H9 (cell line): Measurements from ENCODE around the gene TP53TG5. TPM values are rescaled to one million over a fixed set of nuclear protein-coding genes. Genes with fewer than 3 reads are reported as not detected.

ENCODE experiments used
- DNase-seq: peaks from one replicate; pipeline ENCODE4 v3.0.0-alpha.2; 2017
- H2AFZ ChIP-seq: one replicate; pipeline ENCODE4 v1.6.1; 2013; ENCODE audit warnings: mild to moderate bottlenecking, low read length, control low read depth, moderate library complexity
- H2AK5ac ChIP-seq: 2 replicates; pipeline ENCODE4 v1.6.1; 2013; ENCODE audit warnings: low read length, control low read depth, mixed read lengths; ENCODE audit not compliant: insufficient read length
- H2BK120ac ChIP-seq: one replicate; pipeline ENCODE4 v1.6.1; 2013; ENCODE audit warnings: low read depth, mild to moderate bottlenecking, low read length, control low read depth, inconsistent platforms; ENCODE audit not compliant: poor library complexity, severe bottlenecking
- H2BK12ac ChIP-seq: 2 replicates; pipeline ENCODE4 v1.6.1; 2013; ENCODE audit warnings: low read length, control low read depth, mixed read lengths, low read depth; ENCODE audit not compliant: insufficient read length
- H2BK15ac ChIP-seq: 2 replicates; pipeline ENCODE4 v1.6.1; 2013; ENCODE audit warnings: low read depth, low read length, control low read depth
- H2BK20ac ChIP-seq: one replicate; pipeline ENCODE4 v1.6.1; 2013; ENCODE audit warnings: low read depth, mild to moderate bottlenecking, low read length, control low read depth, inconsistent platforms; ENCODE audit not compliant: poor library complexity, severe bottlenecking
- H2BK5ac ChIP-seq: 2 replicates; pipeline ENCODE4 v1.6.1; 2013; ENCODE audit warnings: low read length, control low read depth, mixed read lengths; ENCODE audit not compliant: insufficient read length
- H3K14ac ChIP-seq: 2 replicates; pipeline ENCODE4 v1.6.1; 2013; ENCODE audit warnings: low read length, control low read depth; ENCODE audit not compliant: insufficient read depth
- H3K18ac ChIP-seq: 2 replicates; pipeline ENCODE4 v1.6.1; 2013; ENCODE audit warnings: low read depth, mild to moderate bottlenecking, mixed read lengths, low read length, control low read depth; ENCODE audit not compliant: insufficient read length
- H3K23ac ChIP-seq: 2 replicates; pipeline ENCODE4 v1.6.1; 2013; ENCODE audit warnings: low read length, control low read depth, mixed read lengths, low read depth; ENCODE audit not compliant: insufficient read length
- H3K23me2 ChIP-seq: 2 replicates; pipeline ENCODE4 v1.6.1; 2013; ENCODE audit warnings: low read depth, mild to moderate bottlenecking, mixed read lengths, low read length, control low read depth; ENCODE audit not compliant: insufficient read length, poor library complexity, severe bottlenecking
- H3K27ac ChIP-seq: 2 replicates; pipeline ENCODE4 v1.5.1; 2013; ENCODE audit warnings: low read length, control low read depth, mixed read lengths, low read depth; ENCODE audit not compliant: insufficient read length
- H3K27me3 ChIP-seq: 2 replicates; pipeline ENCODE4 v1.6.1; 2013; ENCODE audit warnings: low read length, control low read depth, inconsistent platforms; ENCODE audit not compliant: insufficient read depth
- H3K4ac ChIP-seq: 2 replicates; pipeline ENCODE4 v1.6.1; 2013; ENCODE audit warnings: low read depth, mild to moderate bottlenecking, control low read depth, inconsistent platforms, low read length, moderate library complexity
- H3K4me1 ChIP-seq: 2 replicates; pipeline ENCODE4 v1.6.1; 2013; ENCODE audit warnings: low read length, control low read depth, inconsistent platforms; ENCODE audit not compliant: insufficient read depth
- H3K4me2 ChIP-seq: 2 replicates; pipeline ENCODE4 v1.6.1; 2013; ENCODE audit warnings: low read length, control low read depth, mixed read lengths; ENCODE audit not compliant: insufficient read length, insufficient read depth
- H3K56ac ChIP-seq: 2 replicates; pipeline ENCODE4 v1.6.1; 2013; ENCODE audit warnings: low read depth, mild to moderate bottlenecking, mixed read lengths, low read length, control low read depth; ENCODE audit not compliant: insufficient read length
- H3K79me1 ChIP-seq: 2 replicates; pipeline ENCODE4 v1.6.1; 2013; ENCODE audit warnings: low read depth, mild to moderate bottlenecking, moderate library complexity, low read length, control low read depth, inconsistent platforms; ENCODE audit not compliant: insufficient read depth, poor library complexity, severe bottlenecking
- H3K79me2 ChIP-seq: 2 replicates; pipeline ENCODE4 v1.6.1; 2013; ENCODE audit warnings: low read length, control low read depth, inconsistent platforms; ENCODE audit not compliant: insufficient read depth
- H3K9ac ChIP-seq: 2 replicates; pipeline ENCODE4 v1.6.1; 2013; ENCODE audit warnings: low read length, control low read depth, mixed read lengths; ENCODE audit not compliant: insufficient read length; ENCODE audit errors: extremely low read depth
- H3K9me3 ChIP-seq: one replicate; pipeline ENCODE4 v1.6.1; 2013; ENCODE audit warnings: low read depth, low read length, inconsistent platforms; ENCODE audit not compliant: control insufficient read depth
- H3T11ph ChIP-seq: one replicate; pipeline ENCODE4 v1.6.1; 2013; ENCODE audit warnings: mild to moderate bottlenecking, low read length, control low read depth, inconsistent platforms
- H4K20me1 ChIP-seq: one replicate; pipeline ENCODE4 v1.6.1; 2013; ENCODE audit not compliant: control insufficient read depth, insufficient read length, insufficient read depth
- H4K5ac ChIP-seq: 2 replicates; pipeline ENCODE4 v1.6.1; 2013; ENCODE audit warnings: low read depth, mild to moderate bottlenecking, mixed read lengths, low read length, control low read depth; ENCODE audit not compliant: insufficient read length
- H4K8ac ChIP-seq: replicated peaks from 2 replicates; pipeline ENCODE4 v1.6.1; 2013; ENCODE audit warnings: low read length, control low read depth, mixed read lengths, low read depth; ENCODE audit not compliant: insufficient read length
- H4K91ac ChIP-seq: 2 replicates; pipeline ENCODE4 v1.6.1; 2013; ENCODE audit warnings: low read depth, mild to moderate bottlenecking, moderate library complexity, mixed read lengths, low read length, control low read depth; ENCODE audit not compliant: insufficient read length
- H3K27ac Mint-ChIP-seq, 3 experiments: 2 replicates in 2 of 3; 3 replicates in 1 of 3; pipeline ENCODE4 v1.8.0; 2020 to 2021; ENCODE audit warnings: mixed read lengths in 3 of 3, mild to moderate bottlenecking in 1 of 3, moderate library complexity in 1 of 3
- H3K27me3 Mint-ChIP-seq: 2 replicates; pipeline ENCODE4 v1.8.0; 2021; ENCODE audit warnings: low read depth, mild to moderate bottlenecking, moderate library complexity, mixed read lengths
- H3K36me3 Mint-ChIP-seq, 3 experiments: 2 replicates in 2 of 3; 3 replicates in 1 of 3; pipeline ENCODE4 v1.8.0; 2020 to 2021; ENCODE audit warnings: low read depth in 3 of 3, mixed read lengths in 3 of 3; ENCODE audit not compliant: insufficient read depth in 1 of 3
- H3K4me1 Mint-ChIP-seq, 2 experiments: 2 replicates each; pipeline ENCODE4 v1.8.0; 2020; ENCODE audit warnings: mixed read lengths in 2 of 2
- H3K4me3 Mint-ChIP-seq, 2 experiments: 2 replicates in 1 of 2; 3 replicates in 1 of 2; pipeline ENCODE4 v1.8.0; 2020 to 2021; ENCODE audit warnings: mild to moderate bottlenecking in 2 of 2, mixed read lengths in 2 of 2, moderate library complexity in 1 of 2
- H3K9me3 Mint-ChIP-seq, 2 experiments: 2 replicates in 1 of 2; 3 replicates in 1 of 2; pipeline ENCODE4 v1.8.0; 2020; ENCODE audit warnings: mild to moderate bottlenecking in 2 of 2, mixed read lengths in 2 of 2, moderate library complexity in 1 of 2
- CTCF ChIP-seq: fragments of 200-600 bp; sonication (generic); conservative IDR thresholded peaks from 3 replicates; pipeline ENCODE4 v1.8.0; 2021; ENCODE audit warnings: antibody characterized with exemption, mild to moderate bottlenecking
- WGBS: extraction: QIAGEN DNeasy Blood & Tissue Kit; methylation state at CpG from one replicate; pipeline ENCODE4 v1.1.7; 2013; ENCODE audit warnings: missing lambda C conversion rate, low lambda C conversion rate, mixed read lengths; ENCODE audit not compliant: insufficient read length; ENCODE audit errors: extremely low coverage; 5-methylcytosine and 5-hydroxymethylcytosine counted together
- total RNA-seq: library from RNA; stranded (reverse); gene quantifications from 2 replicates; pipeline ENCODE4 v1.2.1, GENCODE V29; 2021

TP53TG5 gene
- total RNA-seq, 1 experiment from 2014 or later = not detected

GRCh38 chr20:45343532-45344167 lies 34.5 kb downstream of the TP53TG5 start:
- Histone ChIP-seq H3K23ac (no peak overlapping the region), H3K9me3 (no peaks in the 10 kb centered on the region), H3K18ac (no peak overlapping the region), H2BK15ac (no peak overlapping the region), H3K79me2 (peaks cover 3% of the 10 kb centered on the region; the same call in 1 of the 2 replicates), H2BK12ac (no peak overlapping the region), H2BK5ac (no peak overlapping the region), H3K56ac (no peak overlapping the region), H4K20me1 (no peaks in the 10 kb centered on the region), H3T11ph (no peak overlapping the region), H3K9ac (no peak overlapping the region), H3K4me1 (peaks cover 36% of the 10 kb centered on the region; the same call in 1 of the 2 replicates), H3K23me2 (peaks cover 11% of the 10 kb centered on the region), H4K5ac (no peak overlapping the region), H3K14ac (no peak overlapping the region), H4K8ac (no peak overlapping the region), H2AFZ (no peak overlapping the region), H3K79me1 (no peaks in the 10 kb centered on the region), H2BK120ac (no peak overlapping the region), H2AK5ac (no peak overlapping the region), H4K91ac (no peak overlapping the region), H3K4me2 (peak overlapping the region; percentile 53), H3K4ac (no peak overlapping the region), H3K27ac (no peak overlapping the region), H3K27me3 (no peaks in the 10 kb centered on the region), H2BK20ac (no peak overlapping the region)
- no CpG with 5 or more reads among the region's 6 CpGs for WGBS
- H3K36me3 Mint-ChIP-seq = peaks cover 3 to 12% (median 3%) of the 10 kb centered on the region in 3 experiments; a peak in 4 of 7 replicates
- H3K27me3 Mint-ChIP-seq = peaks cover 4% of the 10 kb centered on the region; the same call in 1 of the 2 replicates
- peak overlapping the region; percentile 96 to 99 (median 98) for H3K27ac Mint-ChIP-seq
- no peak for TF ChIP-seq CTCF
- no peak for DNase-seq
- no peaks in the 10 kb centered on the region for H3K9me3 Mint-ChIP-seq
- H3K4me1 Mint-ChIP-seq = peaks cover 90% of the 10 kb centered on the region in 2 experiments
- peak overlapping the region in 1 of 2 experiments; percentile 76; a peak in 4 of 5 replicates for H3K4me3 Mint-ChIP-seq
